ENCODE measurements around the gene AKR1B1.

AKR1B1 gene

GRCh38 chr7:134480202-134480601 is 21.3 kb upstream of the AKR1B1 start:
- no peak for FAIRE-seq
- DNase-seq (ENCODE audit: insufficient read length, low spot score): no peak
- no peak for TF ChIP-seq POLR2A (IDR thresholded peaks at IDR 0.05; ENCODE audit: low read depth, low read length)

GRCh38 chr7:134478707-134479106 is 19.8 kb upstream of the AKR1B1 start:
- TF ChIP-seq POLR2A (IDR thresholded peaks at IDR 0.05; ENCODE audit: low read depth, low read length): no peak
- FAIRE-seq (no peak), DNase-seq (ENCODE audit: insufficient read length, low spot score) (no peak)

GRCh38 chr7:134477954-134478353 is 19.1 kb upstream of the AKR1B1 start:
- DNase-seq (ENCODE audit: insufficient read length, low spot score): no peak
- FAIRE-seq: no peak
- no peak for TF ChIP-seq POLR2A (IDR thresholded peaks at IDR 0.05; ENCODE audit: low read depth, low read length)

- no peak for TF ChIP-seq POLR2A (IDR thresholded peaks at IDR 0.05; ENCODE audit: low read depth, low read length)
- DNase-seq (ENCODE audit: insufficient read length, low spot score): no peak
- FAIRE-seq: no peak
Observed at GRCh38 chr7:134476044-134476443, 17.1 kb upstream of the AKR1B1 start.

GRCh38 chr7:134474828-134475227 is 15.9 kb upstream of the AKR1B1 start:
- no peak for FAIRE-seq
- no peak for DNase-seq (ENCODE audit: insufficient read length, low spot score)
- TF ChIP-seq POLR2A (IDR thresholded peaks at IDR 0.05; ENCODE audit: low read depth, low read length): no peak

GRCh38 chr7:134473861-134474291 is 15.0 kb upstream of the AKR1B1 start:
- FAIRE-seq (no peak), DNase-seq (ENCODE audit: insufficient read length, low spot score) (no peak)
- TF ChIP-seq POLR2A (IDR thresholded peaks at IDR 0.05; ENCODE audit: low read depth, low read length): no peak

GRCh38 chr7:134472572-134473244 is 13.8 kb upstream of the AKR1B1 start:
- FAIRE-seq (no peak), DNase-seq (ENCODE audit: insufficient read length, low spot score) (no peak)

GRCh38 chr7:134470864-134471263 is 12.0 kb upstream of the AKR1B1 start:
- no peak for TF ChIP-seq POLR2A (IDR thresholded peaks at IDR 0.05; ENCODE audit: low read depth, low read length)
- no peak for FAIRE-seq
- no peak for DNase-seq (ENCODE audit: insufficient read length, low spot score)

More at GRCh38 chr7:134472572-134473244, 13.8 kb upstream of the AKR1B1 start:
- no peak for TF ChIP-seq POLR2A (IDR thresholded peaks at IDR 0.05; ENCODE audit: low read depth, low read length)

GRCh38 chr7:134469622-134470021 is 10.7 kb upstream of the AKR1B1 start:
- DNase-seq (ENCODE audit: insufficient read length, low spot score) (no peak), FAIRE-seq (no peak)
- no peak for TF ChIP-seq POLR2A (IDR thresholded peaks at IDR 0.05; ENCODE audit: low read depth, low read length)

- TF ChIP-seq POLR2A (IDR thresholded peaks at IDR 0.05; ENCODE audit: low read depth, low read length): no peak
- no peak for FAIRE-seq
Observed at GRCh38 chr7:134468475-134468874, 9.6 kb upstream of the AKR1B1 start.

GRCh38 chr7:134468054-134468453 is 9.2 kb upstream of the AKR1B1 start:
- DNase-seq (ENCODE audit: insufficient read length, low spot score) (no peak), FAIRE-seq (no peak)
- no peak for TF ChIP-seq POLR2A (IDR thresholded peaks at IDR 0.05; ENCODE audit: low read depth, low read length)

More at GRCh38 chr7:134468475-134468874, 9.6 kb upstream of the AKR1B1 start:
- no peak for DNase-seq (ENCODE audit: insufficient read length, low spot score)

GRCh38 chr7:134465491-134465890 is 6.6 kb upstream of the AKR1B1 start:
- TF ChIP-seq POLR2A (IDR thresholded peaks at IDR 0.05; ENCODE audit: low read depth, low read length): no peak
- no peak for FAIRE-seq
- DNase-seq (ENCODE audit: insufficient read length, low spot score): no peak

- TF ChIP-seq POLR2A (IDR thresholded peaks at IDR 0.05; ENCODE audit: low read depth, low read length): no peak
- no peak for DNase-seq (ENCODE audit: insufficient read length, low spot score)
- FAIRE-seq: no peak
Observed at GRCh38 chr7:134464496-134464895, 5.6 kb upstream of the AKR1B1 start.

GRCh38 chr7:134463751-134464150 is 4.9 kb upstream of the AKR1B1 start:
- TF ChIP-seq POLR2A (IDR thresholded peaks at IDR 0.05; ENCODE audit: low read depth, low read length): no peak
- DNase-seq (ENCODE audit: insufficient read length, low spot score): no peak
- no peak for FAIRE-seq

GRCh38 chr7:134462337-134462925 is 3.5 kb upstream of the AKR1B1 start:
- TF ChIP-seq POLR2A (IDR thresholded peaks at IDR 0.05; ENCODE audit: low read depth, low read length): no peak
- no peak for FAIRE-seq
- DNase-seq (ENCODE audit: insufficient read length, low spot score): peak; percentile 67

Data from H54 (cell line).